Measurements from ENCODE around the gene HSPA1L.
A peak's percentile ranks its signal among the peaks of the same experiment; 100 is the strongest.
"Not testable (repeated sequence)": the region's sequence is repeated elsewhere in the genome, so short reads cannot be mapped to it uniquely, and the experiment has no call there.

The HSPA1L gene

GRCh38 chr6:31813465-31813849 is 1.6 kb downstream of the HSPA1L start:
- no peak for DNase-seq

- no peak for DNase-seq
These were observed 3.4 kb downstream of the HSPA1L start for GRCh38 chr6:31811645-31812044.

- DNase-seq, result not testable (repeated sequence)
These were observed 6.5 kb downstream of the HSPA1L start for GRCh38 chr6:31808599-31808998.

DNA sequence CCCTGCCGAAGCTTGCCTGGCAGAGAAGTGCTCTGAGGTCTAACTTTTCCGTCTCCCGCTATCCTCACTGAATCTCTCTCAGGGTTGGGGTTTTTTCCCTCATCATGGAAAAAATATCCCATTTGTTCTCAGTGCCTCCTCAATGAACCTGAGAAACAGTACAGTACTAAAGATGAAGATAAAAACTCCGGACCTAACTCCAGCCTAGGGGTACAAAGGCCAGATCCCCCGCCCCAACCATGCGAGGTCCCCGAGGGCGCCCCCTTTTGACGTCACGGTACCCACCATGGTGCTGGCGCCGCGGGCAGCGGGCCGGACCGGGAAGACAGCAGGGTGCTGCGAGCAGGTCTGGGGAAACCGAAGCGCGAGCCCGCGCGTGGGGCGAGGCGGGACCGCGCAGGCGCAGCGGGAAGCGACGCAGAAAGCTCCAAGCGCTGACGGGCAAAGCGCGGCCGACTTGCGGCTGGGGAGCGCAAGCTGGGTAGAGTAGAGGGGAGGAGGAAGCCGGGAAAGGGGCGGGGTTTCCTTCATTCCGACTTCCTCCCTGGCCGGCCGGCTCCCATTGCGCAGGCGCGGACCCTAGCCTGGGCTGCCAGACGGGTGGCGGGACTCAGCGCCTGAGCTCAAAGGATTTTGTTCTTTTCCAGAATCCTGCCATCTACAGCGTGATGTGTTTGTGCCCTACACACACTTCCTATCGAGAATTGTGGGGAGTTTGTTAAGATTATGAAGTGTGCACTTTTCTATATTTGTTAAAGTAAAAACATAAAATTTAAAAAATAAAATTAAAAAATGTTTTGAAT is 8.4 kb downstream of the HSPA1L start, which contains the start of gene LSM2:
Gene LSM2 (minus strand): TSS at position 497 of the 803 bp plus-strand sequence. CDS start 209 bp downstream, at position 288.
- DNase-seq, result peak; percentile 94 to 95

GRCh38 chr6:31805939-31806469 is 9.1 kb downstream of the HSPA1L start:
- DNase-seq, result no peak

- DNase-seq, result not testable (repeated sequence)
These were observed 13.8 kb downstream of the HSPA1L start for GRCh38 chr6:31801031-31801927.

DNA sequence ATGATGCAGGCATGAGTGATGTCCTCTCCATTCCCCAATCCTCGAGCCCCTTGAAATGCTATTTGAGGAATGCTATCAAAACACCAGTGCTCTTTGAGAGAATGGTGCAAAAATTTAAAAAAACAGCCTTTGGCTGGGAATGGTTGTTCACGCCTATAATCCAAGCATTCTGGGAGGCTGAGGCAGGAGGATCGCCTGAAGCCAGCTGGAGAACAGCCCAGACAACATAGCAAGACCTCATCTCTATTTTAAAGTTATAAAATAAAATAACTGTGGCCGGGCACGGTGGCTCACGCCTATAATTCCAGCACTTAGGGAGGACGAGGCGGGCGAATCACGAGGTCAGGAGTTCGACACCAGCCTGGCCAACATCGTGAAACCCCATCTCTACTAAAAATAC is 15.3 kb downstream of the HSPA1L start:
- no peak for DNase-seq

- DNase-seq, result no peak
These were observed 17.5 kb downstream of the HSPA1L start for GRCh38 chr6:31797588-31797987.

- no peak for DNase-seq
These were observed 18.1 kb downstream of the HSPA1L start for GRCh38 chr6:31796993-31797385.

- peak; percentile 31 to 81 for DNase-seq
These were observed 19.3 kb downstream of the HSPA1L start, which contains the start of gene VARS1 for GRCh38 chr6:31795616-31796298. Gene VARS1 (minus strand): TSS chr6:31795752. CDS start chr6:31795217, 535 bp downstream.

DNA sequence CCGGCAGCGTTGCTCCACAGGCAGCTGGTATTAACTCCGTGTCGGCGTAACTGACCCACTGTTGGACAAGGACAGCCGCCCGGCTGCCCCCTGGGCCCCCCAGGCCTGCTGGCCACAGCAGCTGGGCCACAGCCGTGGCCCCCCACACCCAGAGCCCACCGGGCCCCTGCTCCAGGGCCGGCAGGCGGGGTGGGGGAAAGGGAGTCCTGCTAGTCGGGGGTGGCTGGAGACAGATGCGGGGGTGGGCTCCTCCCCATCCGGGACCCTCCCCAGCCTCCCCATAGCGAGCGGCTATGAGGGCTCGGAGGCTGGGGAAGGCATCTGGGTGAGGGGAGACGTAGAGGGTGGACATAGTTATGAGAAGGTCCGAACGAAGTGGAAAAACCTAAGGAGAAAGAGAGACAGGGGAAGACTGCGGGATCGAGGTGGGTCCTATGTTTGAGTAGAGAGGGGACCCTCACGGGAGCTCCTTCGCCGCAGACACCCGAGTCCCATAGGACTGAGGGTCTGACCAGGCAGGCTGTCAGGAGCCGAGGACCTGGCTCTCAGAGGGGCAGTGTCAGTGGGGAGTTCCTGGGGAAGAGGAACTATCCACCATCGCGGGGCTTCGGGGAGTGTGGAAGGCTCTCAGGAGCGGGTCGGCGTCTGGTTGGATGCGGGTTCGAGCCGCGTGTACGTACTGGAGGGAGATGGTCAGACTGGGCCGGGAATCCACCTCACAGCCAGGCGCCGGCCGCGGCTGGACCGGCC is 20.0 kb downstream of the HSPA1L start:
- DNase-seq, result no peak

- no peak for DNase-seq
These were observed 20.7 kb downstream of the HSPA1L start for GRCh38 chr6:31794294-31794865.

DNA sequence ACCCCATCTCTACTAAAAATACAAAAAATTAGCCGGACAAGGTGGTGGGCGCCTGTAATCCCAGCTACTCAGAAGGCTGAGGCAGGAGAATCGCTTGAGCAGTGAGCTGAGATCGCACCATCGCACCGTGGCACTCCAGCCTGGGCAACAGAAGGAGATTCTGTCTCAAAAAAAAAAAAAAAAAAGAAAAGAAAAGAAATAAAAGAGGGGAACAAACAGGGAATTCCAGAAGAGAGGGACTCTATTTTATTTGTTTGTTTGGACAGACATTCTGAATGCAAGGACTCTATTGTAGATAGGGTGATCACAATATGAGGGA is 21.2 kb downstream of the HSPA1L start:
- not testable (repeated sequence) for DNase-seq

- no peak for DNase-seq
These were observed 22.3 kb downstream of the HSPA1L start for GRCh38 chr6:31792761-31793171.

DNA sequence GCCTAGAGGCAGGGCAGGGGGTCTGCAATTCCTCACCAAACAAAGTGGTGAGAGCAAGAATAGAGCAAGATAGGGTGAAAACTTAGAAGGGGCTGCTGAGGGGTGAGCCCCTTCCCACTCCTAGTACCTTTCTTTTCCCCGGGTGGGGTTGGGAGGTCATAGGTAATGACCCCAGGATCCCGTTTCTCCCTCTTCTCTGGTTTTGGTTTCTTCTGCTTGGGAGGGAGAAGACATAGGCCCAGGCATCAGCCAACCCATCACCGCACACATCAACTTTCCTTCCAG is 23.1 kb downstream of the HSPA1L start:
- no peak for DNase-seq

- no peak for DNase-seq
These were observed 23.6 kb downstream of the HSPA1L start for GRCh38 chr6:31791324-31792089.

- DNase-seq, result no peak
These were observed 29.6 kb downstream of the HSPA1L start for GRCh38 chr6:31785475-31785874.

GRCh38 chr6:31784098-31784925 is 30.8 kb downstream of the HSPA1L start:
- no peak for DNase-seq

GRCh38 chr6:31782126-31782855 is 32.8 kb downstream of the HSPA1L start:
- DNase-seq, result no peak

Measured in NCI-H187 (cell line).